HG03354 (cell line): ENCODE data around the gene HOXB6.
A peak's percentile ranks its signal among the peaks of the same experiment; 100 is the strongest.

Experiments used
- ATAC-seq: cut with Tn5 transposase; IDR thresholded peaks from one replicate; pipeline ENCODE4 v1.9.1; 2021; ENCODE audit warnings: mild to moderate bottlenecking; ENCODE audit not compliant: unreplicated experiment, poor library complexity, severe bottlenecking

The HOXB6 gene

GRCh38 chr17:48597778-48598631 is 6.8 kb downstream of the HOXB6 start:
- peak; percentile 41 for ATAC-seq

DNA sequence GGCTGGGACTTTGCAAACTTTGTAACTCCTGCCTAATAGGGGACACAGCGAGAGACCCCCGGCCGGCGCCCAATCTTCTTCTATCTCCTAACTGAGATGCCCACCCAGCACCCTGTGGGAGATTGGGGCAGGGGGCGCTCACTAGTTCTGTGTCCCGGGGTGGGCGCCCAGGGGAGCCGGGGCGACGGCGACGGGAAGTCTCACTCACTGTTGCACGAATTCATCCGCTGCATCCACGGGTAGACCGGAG is 7.3 kb downstream of the HOXB6 start:
- no peak for ATAC-seq

DNA sequence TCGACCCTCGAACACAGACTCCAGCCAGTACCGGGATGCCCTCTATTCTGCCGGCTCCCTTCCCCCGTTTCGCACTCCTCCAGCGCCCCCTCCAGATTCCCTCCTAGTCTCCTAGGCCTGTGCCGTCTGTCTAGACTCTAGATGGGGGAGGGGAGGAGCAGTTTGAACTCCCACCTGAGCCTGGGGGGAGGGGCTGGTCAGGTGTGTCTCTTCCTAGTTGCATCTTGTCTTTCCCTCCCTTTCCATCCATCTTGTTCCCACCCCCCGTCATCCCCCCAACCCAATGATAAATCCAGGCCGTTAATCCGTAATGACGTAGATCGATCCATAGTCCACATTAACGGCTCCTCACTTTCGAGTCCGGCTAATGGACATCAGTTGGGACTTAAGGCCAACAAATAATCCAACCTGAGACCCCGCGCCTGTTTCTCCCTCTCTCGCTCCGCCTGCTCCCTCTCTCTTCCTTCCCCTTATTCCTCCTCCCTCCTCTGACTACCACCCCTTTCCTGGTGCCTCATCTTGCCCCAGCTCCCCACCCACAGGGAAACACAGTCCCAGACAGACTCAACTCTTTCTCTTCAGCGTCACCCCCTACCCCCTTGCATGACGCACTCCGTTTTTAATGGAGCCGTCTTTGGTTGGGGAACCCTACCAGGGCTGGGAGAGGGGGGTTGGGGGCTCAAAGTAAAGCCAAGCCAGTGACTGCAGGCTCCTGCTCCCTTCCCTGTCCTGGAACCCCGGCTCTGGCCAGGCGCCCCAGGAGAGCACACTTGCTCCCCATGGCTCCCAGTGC is 7.9 kb downstream of the HOXB6 start:
- no peak for ATAC-seq

DNA sequence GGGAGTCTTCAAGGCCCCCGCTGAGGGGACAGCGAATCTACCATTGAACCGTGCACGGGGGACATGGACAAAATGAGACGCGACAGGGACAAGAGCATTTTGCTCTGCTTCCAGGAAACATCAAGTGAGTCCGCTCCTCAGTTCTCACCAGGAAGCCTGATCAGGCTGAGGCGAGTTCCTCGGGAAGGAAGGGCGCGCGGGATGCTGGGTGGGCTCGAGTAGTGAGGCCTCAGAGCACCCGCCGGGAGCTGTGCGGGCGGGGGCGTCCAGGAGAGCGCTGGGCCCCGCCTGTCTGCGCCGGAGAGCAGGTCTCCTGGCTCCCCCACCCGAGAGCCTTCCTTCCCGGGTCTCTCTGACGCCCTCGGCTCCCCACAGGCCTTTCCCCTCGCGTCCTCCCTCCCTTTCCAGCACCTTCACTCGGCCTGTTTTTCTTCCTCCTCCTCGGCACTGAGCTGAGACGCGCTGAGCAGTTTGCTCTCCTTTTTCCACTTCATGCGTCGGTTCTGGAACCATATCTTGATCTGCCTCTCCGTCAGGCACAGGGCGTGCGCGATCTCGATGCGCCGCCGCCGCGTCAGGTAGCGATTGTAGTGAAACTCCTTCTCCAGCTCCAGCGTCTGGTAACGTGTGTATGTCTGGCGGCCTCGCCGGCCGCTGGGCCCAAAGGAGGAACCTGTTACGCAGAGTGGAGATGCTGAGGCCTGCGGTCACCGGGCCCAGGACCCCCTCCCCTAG is 8.6 kb downstream of the HOXB6 start:
- ATAC-seq = no peak

DNA sequence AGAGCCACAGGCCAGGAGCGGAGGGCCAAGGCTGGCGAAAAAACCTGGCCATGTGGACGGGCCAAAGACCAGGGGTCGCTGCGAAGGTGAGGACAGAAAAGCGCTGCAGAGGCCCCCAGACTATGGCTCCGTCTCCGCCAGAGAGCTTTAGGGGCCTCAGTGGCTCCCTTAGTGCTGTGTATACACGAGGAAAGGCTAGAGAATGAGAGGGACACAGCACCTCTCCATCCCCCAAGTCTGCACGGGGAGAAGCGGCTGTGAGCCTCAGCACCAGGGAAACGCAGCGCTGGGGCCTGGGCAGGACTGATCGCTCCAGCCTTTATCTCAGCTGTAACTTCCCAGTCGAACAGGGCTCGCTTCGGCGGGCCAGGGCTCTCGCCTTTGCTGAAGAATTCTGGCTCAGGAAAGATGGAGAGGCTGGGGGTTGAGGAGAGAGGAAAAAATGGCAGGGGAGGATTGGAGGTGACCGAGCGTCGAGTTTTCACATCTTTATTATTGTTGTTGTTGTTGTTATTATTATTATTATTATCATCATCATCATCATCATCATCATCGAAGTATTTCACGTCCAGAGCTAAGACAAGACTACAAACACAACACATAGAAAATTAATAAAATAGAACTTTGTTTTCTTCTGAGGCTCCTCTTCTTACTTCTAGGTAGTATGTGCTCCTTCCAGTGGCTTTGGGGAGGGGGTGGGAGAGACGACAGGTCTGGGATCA is 9.3 kb downstream of the HOXB6 start:
- no peak for ATAC-seq

DNA sequence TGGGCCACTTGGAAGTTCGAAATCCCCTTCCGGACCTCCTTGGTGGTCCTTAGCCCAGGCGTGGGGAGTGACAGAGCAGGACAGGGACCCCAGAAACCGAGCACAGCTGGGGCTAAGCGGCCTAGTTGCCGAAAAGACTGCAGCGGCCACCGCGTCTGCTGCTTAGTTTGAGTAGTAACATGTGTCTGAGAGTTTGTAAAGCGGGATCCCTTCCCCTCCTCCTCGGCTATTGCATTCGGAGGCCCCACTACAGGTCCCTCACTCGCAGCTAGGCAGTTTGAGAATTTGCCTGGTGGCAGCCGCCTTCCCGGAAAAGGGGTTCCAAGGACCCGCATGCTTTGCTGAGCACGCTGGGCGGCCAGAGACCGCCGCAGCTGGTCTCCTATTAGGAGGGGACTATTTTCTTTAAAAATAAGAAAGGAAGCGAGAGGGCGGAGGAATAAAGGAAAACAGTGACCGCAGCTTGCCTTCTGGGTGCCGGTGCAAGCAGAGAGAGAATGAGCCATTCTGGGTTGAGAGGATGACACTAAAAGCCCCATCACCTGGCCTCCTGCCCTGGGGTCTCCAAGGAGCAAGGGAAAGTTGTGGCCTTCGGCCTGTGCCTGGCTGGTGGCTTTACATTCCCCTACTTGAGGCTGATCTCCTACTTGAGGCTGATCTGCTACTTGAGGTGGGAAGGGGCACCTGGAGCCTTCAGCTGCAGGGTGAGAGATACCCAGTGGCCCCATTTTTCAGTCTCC is 10.1 kb downstream of the HOXB6 start:
- ATAC-seq = no peak

- ATAC-seq = no peak
Measured at GRCh38 chr17:48593840-48594537, 10.8 kb downstream of the HOXB6 start.

DNA sequence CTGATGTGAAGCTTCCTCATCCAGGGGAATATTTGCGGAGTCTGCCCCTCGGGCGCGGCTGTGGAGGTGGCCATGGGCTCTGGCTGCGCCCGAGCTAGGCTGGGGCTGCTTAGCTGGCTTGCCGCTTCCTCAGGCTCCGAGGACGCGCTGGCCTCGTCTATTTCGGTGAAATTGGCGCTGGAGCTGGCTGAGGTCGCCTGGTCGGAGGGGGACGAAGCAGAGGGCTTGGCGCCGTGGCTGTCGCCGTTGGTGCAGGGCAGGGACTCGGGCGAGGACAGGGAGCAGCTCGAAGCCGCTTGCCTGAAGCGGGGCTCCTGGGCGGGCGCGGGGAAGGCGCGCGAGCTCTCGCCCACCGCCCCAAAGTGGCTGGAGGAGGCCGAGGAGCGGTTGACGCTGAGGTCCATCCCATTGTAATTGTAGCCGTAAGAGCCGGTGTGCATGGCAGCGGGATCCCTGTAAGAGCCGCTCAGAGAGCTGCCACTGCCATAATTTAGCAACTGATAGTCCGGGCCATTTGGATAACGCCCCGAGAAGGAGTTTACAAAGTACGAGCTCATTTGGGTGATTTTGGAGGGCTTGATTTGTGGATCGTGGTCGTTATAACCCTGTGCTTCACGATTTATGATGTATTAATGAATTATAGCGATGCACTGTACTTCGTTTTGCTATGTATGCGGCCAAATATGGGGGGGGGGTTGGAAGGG is 11.5 kb downstream of the HOXB6 start, which contains the start of gene HOXB5:
Gene HOXB5, minus strand, starts transcription at position 654 of the 704 bp plus-strand sequence. Its CDS starts 97 bp downstream, at position 557.
- ATAC-seq = no peak

- ATAC-seq = no peak
Measured at GRCh38 chr17:48592577-48592976, 12.2 kb downstream of the HOXB6 start.

GRCh38 chr17:48592057-48592514 is 12.7 kb downstream of the HOXB6 start:
- no peak for ATAC-seq

- no peak for ATAC-seq
Measured at GRCh38 chr17:48591255-48592056, 13.3 kb downstream of the HOXB6 start.

DNA sequence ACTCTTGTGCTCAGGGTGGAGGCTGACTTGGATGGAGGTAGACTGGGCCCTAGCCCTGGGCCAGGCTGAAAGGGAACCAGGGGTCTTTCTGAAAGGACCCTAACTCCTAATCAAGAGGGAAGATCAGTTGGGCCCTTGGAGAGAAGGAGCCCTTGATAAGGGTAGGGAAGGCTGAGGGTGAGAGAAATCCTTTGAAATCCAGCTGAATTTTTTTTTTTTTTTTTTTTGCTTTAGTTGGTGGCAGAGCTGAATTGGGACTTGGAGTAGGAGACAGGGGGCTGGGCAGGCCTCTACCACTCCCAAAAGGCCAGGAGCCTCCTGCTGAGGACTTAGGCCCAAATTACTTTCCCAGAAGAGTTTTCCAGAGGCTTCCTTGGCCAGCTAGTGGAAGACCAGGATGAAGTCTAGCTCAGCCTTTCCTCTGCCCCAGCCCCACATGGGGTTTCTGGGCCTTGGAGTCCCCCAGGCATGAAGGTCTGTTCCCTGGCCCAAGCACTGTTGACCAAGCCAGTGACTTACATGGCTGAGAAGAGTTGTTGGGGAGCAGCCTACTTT is 14.1 kb downstream of the HOXB6 start:
- no peak for ATAC-seq

DNA sequence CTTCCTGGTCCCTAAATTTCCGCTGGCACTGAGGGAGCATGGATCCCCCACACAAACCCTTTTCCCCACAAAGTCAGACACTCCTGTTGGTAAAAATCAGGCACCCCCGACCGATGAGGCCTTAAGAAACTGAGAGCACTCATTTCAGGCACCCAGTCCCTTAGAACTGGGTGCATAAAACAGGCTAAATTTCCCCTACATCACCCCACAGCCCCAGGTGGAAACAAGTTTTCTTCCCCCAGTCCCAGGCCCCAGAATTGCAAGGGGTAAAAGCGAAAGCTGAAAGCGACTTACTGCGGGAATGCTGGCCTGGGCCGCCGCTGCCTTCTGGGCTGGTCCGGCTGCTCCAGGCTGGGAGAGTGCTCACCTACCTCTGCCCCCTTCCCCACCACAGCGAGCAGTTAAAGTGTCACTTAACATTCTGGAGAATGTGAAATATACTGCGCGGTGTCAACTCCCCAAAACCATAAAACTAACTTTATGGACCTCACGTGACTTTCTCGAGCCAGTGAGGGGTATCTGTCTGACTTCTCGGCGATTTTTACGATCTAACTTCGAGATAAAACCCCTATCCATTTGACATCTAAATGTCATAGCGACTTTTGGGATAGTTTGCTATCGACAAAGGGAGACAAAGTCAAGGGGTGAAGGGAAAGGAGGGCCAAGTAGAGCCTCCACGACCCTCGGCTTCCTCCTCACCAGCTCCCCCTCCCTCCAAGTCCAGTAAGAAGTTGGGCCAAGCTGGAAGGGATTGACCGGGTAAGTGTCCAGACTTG is 14.8 kb downstream of the HOXB6 start, which contains the start of gene HOXB3:
Gene HOXB3, minus strand, starts transcription at position 411 of the 776 bp plus-strand sequence. CDS start 37,767 bp downstream, outside the sequence.
- no peak for ATAC-seq

GRCh38 chr17:48589060-48589830 is 15.5 kb downstream of the HOXB6 start:
- ATAC-seq = no peak

- ATAC-seq = no peak
Measured at GRCh38 chr17:48588528-48588927, 16.3 kb downstream of the HOXB6 start.
